NCI-H345 (cell line): Measurements from ENCODE around the gene SCYGR8.
A peak's percentile ranks its signal among the peaks of the same experiment; 100 is the strongest.
"Not testable (repeated sequence)": the region's sequence is repeated elsewhere in the genome, so short reads cannot be mapped to it uniquely, and the experiment has no call there.

Experiments used
- DNase-seq: peaks from one replicate; lab custom pipeline; 2025; lab: John Stamatoyannopoulos, UW

Gene SCYGR8, protein sequence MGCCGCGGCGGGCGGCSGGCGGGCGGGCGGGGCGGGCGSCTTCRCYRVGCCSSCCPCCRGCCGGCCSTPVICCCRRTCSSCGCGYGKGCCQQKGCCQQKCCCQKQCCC

DNA sequence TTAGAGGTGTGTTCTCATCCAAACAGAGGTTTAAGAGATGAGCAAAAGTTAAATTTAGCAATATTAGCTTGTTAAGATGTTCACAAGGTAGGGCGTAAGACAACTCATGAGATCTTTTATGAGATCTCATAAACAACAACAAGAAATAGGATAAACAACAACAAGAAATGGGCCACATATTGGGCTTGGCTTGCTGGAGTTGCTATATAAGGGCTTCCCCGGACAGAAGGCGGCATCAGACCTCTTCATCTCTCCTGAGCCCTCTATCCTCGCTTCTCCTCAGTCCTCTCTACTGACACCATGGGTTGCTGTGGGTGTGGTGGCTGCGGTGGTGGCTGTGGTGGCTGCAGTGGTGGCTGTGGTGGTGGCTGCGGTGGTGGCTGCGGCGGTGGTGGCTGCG is at the start of gene SCYGR8:
TSS of gene SCYGR8 (plus strand) at position 301 of the 400 bp plus-strand sequence. CDS start at position 301, 0 bp downstream.
- no peak for DNase-seq

DNA sequence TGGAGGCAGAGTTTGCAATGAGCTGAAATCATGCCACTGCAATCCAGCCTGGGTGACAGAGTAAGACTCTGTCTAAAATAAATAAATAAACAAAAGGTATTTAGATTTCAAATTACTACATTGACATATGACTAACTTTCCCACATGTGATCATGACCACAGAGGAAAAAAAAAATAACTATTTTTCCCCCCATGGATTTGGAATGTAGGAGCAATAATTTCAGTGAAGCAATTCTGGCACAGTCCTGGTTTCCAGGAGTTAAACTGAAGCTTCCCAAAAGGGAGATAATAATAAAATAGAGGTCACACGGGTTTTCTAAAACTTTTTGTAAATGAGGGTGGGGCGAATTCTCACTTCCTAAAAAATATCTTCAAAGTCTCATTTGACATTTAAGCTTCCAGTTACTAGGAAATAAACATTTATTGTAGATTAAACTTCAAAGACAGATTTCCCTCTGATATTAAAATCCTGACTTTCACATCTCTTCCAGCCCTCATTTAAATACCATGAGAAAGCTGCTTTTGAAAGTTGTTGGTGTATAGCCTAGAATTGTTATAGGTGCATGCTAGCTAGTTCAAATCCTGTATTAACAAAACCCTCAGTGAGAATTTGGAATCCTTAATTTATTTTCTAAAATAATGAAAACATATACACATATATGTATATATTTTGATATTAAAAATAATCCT is 48.6 kb upstream of the SCYGR8 start:
- no peak for DNase-seq

DNA sequence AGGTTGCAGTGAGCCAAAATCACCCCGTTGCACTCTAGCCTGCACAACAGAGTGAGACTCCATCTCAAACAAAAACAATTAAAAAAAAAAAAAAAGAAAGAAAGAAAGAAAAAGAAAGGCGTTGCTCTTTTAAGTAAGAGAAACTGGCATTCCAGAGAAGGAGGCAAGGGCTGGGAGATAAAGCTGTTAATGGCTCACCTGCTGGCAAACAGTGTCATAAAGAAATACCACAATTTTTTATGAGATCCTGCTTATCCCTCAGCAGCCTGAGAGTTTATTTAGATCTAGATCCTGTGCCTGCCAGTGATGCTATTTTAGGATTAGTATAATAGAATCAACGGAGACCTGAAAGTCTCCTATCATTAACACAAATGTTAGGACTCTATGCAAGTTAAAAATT is 44.1 kb upstream of the SCYGR8 start:
- DNase-seq: no peak

DNA sequence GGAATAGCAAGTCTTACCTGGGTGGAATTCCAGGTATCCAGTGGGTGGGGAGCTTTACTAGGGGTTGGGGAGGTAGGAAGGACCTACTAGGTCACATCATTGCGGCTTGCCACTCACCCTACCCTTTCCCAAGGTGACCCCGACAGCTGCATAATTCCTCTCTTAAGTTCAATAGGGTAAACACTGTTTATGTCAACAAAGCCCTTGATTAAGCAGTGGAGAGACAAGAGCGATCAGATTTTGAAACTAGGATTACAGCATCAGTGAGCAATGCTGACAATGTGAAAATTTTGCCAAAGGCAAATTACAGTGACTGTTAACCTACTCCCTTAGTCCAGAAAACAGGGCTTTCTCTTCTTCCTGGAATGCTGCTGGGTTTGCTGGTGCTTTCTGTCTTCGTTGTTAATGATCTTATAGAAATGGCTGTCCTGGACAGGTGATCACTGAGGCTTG is 42.4 kb upstream of the SCYGR8 start:
- DNase-seq: no peak

DNA sequence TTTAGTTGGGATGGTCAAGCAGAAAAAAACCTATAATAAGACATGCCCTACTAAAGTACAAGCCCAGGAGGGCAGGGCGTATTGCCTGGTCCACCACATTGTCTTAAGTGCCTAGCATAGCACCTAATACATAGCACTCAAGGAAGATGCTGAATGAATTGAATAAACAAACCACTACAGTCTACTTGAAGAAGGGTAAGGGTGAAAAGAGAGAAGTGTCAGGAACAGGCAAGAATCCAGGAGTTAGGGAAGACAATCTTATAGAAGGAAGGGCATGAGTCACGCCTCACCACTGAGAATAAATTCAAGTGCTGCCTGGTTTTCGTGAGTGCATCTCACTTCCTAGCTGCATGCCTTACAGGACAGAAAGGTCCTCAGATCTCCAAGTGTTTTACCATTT is 41.7 kb upstream of the SCYGR8 start:
- no peak for DNase-seq

DNA sequence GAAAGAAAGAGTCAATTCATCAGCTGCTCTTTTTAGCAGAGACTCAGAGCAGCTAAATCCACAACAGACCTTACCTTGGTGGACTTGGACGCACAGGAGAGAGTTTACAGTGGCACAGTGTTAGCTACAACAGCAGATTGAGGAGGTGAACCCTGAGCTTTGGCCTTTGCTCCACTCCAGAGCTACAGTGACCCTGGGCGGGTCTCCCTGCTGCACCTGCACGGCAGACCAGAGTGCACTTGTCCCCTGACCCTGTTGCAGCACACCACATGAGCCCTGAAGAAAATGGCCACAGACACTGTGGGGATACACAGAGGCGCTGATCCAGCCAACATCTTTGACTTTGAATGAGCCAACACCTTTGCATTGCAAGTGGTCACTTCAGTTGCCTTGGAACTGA is 38.8 kb upstream of the SCYGR8 start:
- DNase-seq: no peak

DNA sequence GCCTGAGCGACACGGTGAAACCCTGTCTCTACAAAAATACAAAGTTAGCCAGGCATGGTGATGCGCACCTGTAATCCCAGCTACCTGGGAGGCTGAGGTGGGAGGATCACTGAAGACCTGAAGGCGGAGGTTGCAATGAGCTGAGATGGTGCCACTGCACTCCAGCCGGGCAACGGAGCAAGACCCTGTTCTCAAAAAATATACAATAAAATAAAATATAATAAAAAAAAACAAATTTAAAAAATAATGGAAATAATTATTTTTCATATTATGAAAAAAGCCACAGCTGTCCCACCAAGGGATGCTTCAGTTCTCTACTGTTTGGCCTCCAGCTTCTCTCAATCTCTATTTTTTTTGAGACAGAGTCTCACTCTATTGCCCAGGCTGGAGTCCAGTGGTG is 38.3 kb upstream of the SCYGR8 start:
- DNase-seq: no peak

DNA sequence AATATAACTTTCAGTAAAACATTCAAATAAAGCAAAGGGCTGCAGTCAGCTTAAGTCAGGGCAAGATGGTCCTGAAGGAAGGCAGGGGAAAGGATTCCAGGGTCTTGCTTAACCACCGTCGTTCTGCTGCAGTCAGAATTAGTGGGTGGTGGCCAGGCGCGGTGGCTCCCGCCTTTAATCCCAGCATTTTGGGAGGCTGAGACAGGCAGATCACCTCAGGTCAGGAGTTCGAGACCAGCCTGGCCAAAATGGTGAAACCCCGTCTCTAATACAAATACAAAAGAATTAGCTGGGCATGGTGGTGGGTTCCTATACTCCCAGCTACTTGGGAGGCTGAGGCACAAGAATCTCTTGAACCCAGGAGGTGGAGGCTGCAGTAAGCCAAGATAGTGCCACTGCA is 34.7 kb upstream of the SCYGR8 start:
- DNase-seq: no peak

DNA sequence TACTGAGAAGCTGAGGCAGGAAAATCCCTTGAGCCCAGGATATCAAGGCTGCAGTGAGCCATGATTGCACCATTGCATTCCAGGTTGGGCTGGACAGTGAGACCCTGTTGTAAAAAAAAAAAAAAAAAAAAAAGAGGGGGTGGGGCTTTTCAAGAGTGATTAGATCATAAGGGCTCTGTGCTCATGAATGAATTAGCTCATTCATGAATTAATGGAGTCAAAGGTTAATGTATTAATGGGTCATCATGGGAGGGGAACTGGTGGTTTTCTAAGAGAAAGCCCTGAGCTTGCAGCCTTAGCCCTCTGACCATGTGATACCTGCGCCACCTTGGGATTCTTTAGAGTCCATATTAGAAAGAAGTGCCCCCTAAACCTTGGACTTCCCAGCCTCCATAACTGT is 32.4 kb upstream of the SCYGR8 start:
- DNase-seq: no peak

DNA sequence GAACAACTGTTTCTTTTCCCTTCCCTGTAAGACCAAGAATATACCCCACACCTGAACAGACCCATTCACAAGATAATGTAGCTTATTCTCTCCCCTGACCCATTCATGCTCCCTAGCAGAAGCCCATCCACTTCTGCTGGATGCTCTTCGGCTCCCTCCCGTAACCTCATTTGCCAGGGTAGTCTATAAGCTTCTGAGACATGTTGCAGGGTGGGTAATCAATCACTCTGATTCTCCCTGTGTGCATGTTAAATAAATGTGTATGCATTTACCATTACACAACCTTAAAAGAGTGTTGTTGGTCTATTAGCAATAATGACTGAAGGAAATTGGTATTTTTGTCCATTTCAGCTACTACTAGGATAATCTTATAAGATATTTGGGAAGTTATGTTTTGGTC is 29.2 kb upstream of the SCYGR8 start:
- no peak for DNase-seq

DNA sequence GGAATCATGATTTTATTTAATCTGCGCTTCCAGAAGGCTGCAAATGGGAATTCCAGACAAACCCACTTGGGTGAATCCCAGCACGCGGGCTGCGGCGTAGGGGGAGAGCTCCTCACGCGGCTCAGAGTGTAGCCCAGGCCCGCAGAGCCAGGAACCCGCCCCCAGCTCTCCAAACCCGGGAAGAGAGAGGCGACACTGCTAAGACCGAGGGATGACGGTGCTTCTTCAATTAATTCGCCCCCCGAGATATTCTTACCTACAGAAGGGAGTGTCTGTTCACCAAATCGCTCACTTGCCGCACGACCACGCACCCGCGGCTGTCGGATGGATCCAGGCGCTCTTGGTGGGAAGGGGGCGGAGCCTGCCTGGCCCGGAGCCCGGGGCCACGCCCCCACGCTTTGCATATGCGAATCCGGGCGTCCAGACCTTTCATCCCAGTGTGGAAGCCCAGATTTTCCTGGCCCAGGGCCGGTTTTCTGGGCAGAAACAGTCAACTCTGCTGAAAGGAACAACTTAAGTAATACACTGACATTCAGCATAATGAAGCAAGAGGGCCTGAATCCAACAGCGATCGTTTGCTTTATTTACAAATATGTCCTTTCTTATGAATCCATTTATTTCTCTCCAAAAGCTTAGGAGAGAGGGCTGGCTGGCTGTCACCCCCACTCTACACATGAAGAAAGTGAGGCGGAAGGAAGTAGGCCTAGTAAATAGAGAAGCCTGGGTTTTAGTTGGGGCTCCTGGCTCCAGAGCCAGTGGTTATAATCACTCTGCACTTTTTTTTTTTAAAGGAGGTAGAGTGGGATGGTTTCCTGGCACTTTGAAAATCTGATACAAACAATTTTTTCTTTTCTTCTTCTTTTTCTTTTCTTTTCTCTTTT is 27.8 kb upstream of the SCYGR8 start, which contains the start of gene SLC19A3:
TSS of gene SLC19A3 (minus strand) at position 342 of the 881 bp plus-strand sequence. CDS start 15,710 bp downstream, outside the sequence.
- DNase-seq: peak; percentile 54

DNA sequence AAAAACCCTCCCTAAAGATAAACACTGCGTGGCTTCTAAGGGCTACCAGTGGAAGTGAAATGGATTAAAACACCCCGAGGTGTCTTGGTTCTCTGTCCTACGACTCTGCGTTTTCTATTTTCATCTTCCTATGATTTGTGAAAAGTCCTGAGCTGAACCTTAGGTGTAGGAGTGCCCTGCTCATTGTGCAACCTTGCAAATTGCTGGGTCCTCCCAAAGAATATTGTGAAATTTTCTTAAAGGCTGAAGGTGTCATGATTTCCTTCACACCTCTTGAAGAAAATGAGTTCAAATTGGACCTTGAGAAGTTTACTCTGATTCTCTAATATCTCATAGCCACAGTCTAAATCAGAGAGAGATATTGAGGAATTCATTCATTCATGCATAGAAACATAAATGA is 26.1 kb upstream of the SCYGR8 start:
- DNase-seq: no peak

DNA sequence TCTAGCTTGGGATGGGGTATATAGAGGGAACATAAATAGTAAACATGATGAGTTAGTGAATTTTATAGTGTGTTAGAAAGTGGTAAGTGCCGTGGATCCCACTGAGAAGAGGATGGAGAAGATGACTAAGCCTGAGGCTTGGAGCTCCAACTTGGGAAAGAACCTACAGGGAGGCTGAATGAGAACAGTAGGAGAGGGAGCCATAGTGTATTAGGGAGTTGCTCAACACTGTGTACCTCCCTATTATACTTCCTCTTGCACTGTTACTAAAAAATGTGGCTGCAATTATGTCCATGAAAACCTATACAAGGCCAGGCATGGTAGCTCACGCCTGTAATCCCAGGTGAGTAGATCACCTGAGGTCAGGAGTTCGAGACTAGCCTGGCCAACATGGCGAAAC is 25.0 kb upstream of the SCYGR8 start:
- DNase-seq: no peak

DNA sequence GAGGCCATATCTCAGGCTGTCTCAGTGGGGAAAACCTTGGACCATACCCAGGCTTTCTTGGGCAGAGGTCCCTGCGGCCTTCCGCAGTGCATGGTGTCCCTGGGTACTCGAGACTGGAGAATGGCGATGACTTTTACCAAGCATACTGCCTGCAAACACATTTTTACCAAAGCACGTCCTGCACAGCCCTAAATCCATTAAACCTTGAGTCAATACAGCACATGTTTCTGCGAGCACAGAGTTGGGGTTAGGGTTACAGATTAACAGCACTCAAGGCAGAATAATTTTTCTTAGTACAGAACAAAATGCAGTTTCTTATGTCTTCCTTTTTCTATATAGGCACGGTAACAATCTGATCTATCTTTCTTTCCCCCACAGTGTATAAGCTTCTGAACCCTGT is 22.9 kb upstream of the SCYGR8 start:
- not testable (repeated sequence) for DNase-seq

DNA sequence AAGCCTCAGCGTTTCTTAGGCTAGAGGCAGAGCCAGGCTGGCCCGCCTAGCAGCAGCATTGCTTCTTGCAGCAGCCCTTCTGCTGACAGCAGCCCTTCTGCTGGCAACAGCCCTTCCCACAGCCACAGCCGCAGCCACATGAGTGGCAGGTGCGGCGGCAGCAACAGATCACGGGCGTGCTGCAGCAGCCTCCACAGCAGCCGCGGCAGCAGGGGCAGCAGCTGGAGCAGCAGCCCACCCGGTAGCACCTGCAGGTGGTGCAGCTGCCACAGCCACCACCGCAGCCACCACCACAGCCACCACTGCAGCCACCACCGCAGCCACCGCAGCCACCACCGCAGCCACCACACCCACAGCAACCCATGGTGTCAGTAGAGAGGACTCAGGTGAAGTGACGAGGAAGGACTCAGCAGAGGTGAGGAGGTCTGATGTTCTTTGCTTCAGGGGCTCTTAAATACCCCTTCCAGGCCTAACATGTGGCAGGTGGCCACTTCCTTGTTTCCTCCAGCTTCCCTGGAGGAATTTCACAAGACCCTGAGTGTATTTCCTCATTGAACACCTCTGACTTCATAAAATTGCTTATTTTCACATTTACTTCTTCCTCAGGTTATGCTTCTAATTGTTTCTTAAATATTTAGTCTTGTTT is 21.2 kb upstream of the SCYGR8 start, which contains the start of gene SCYGR6:
TSS of gene SCYGR6 (minus strand) at position 364 of the 646 bp plus-strand sequence. CDS start at position 364, 0 bp downstream.
- DNase-seq: no peak

DNA sequence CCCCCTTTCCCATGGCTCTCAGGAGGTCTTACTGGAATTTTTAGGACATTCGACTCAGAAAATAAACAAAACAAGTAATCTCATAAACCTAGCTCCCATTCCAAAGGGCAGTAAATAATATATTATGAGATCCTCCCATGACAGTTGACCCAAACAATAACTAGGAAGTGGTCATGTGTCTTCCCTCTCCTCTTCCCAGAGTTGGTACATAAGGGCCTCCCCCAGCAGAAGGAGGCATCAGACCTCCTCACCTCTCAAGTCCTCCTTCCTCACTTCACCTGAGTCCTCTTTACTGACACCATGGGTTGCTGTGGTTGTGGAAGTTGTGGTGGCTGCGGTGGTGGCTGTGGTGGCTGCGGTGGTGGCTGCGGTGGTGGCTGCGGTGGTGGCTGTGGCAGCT is 17.7 kb upstream of the SCYGR8 start, which contains the start of gene SCYGR7:
TSS of gene SCYGR7 (plus strand) at position 301 of the 400 bp plus-strand sequence. CDS start at position 301, 0 bp downstream.
- DNase-seq: no peak

DNA sequence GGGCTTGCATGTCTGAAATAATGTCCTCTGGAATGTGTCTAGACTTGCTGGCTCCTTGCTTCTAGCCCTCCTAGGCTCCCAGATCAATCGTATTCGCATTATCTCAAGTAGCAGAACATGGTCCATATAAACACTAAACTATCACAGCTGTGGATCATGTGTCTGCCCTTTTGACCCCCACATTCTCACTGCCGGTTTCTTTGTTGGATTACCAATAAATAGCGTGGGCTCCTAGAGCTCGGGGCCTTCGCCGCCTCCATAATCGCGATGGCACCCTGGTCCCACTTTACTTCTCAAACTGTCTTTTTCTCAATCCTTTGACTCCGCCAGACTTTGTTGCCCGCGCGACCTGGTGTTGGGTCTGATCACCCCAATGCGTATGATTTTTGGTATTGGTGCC is 6.3 kb upstream of the SCYGR8 start:
- no peak for DNase-seq

DNA sequence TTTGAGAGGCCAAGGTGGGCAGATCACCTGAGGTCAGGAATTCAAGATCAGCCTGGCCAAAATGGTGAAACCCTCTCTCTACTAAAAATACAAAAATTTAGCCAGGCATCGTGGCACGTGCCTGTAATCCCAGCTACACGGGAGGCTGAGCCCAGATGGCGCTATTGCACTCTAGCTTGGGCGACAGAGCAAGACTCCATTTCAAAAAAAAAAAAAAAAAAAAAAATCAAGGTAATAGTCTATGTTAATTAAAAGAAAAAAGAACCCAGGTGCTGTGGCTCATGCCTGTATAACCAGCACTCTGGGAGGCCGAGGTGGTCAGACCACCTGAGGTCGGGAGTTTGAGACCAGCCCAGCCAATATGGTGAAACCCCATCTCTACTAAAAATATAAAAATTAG is 5.0 kb upstream of the SCYGR8 start:
- not testable (repeated sequence) for DNase-seq

DNA sequence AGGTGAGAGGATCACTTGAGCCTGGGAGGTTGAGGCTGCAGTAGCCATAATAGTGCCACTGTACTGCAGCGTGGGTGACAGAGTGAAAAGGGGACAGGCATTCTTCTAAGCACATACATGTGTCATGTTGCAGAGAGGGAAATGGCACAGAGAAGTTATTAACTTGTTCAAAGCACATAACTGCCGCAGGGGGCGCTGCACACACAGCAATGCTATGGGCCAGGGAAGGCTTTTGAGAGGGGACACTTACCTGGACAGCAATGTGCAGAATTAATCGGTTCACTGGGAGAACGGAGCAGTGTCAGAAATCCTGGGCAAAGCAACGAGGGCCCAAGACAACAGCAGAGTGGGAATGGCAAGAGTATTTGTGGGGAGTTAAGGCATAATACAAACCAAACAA is 2.4 kb downstream of the SCYGR8 start:
- DNase-seq: no peak

DNA sequence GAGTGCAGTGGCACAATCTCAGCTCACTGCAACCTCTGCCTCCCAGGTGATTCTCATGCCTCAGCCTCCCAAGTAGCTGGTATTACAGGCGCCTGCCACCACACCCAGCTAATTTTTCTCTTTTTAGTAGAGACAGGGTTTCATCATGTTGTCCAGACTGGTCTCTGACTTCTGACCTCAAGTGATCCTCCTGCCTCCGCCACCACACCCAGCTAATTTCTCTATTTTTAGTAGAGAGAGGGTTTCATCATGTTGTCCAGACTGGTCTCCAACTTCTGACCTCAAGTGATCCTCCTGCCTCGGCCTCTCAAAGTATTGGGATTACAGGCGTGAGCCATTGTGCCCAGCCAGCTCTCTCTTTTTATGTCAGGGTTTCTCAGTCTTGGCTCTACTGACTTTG is 10.6 kb downstream of the SCYGR8 start:
- DNase-seq: not testable (repeated sequence)

DNA sequence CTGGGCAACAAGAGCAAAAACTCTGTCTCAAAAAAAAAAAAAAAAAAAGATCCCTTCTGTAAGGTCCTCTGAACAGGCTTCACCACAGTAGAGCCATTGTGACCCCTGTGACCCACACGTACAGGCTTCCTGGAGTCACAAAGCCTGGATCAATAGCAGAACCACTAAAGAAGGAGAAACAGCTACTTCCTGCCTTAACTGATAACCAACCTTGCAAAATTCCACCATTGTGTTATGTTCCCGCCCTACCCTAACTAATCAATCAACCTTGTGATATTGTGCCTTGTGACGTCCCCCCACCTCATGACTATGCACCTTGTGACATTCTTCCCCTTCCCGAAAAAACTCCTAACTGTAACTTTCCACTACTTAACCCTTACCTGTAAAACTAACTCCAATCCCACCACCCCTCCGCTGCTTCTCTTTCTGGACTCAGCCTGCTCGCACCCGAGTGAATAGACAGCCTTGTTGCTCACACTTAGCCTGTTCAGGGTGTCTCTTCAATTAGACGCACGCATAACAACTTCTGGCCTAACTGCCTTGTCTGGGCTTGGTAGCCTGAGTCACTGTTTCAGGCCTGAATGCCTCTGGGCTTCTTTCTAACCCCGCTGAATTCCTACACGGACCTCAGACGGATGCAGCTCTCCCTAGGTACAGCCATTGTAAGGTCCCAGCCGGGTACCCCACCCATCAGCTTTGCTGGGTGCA is 13.9 kb downstream of the SCYGR8 start:
- DNase-seq: no peak
